ENCODE data around the gene PLCB2.
A peak's percentile ranks its signal among the peaks of the same experiment; 100 is the strongest.

PLCB2 gene

GRCh38 chr15:40328751-40329150, 21.0 kb upstream of the PLCB2 start:
- ChIA-PET POLR2A (interaction anchor here (0.8 kb wide), 1 partner anchor 9 kb away, joined by 3 read pairs; no protein-coding TSS in a partner anchor), CTCF (interaction anchor here (0.6 to 5.5 kb wide), 8 partner anchors 10 to 128 kb away, joined by 3 to 82 read pairs (median 4); no protein-coding TSS in a partner anchor)
- H3K27ac ChIP-seq (ENCODE audit: extremely low read depth, low read depth, low read length) = no peak overlapping the region
- no peak overlapping the region for H3K4me3 ChIP-seq (ENCODE audit: low read depth, low read length)
- TF ChIP-seq ZIC2 (tag by site-specific recombination; IDR thresholded peaks at IDR 0.05) (0 out of 2 replicates have a peak, but pooled peaks have one; percentile 7), OSR2 (tag by site-specific recombination; IDR thresholded peaks at IDR 0.05) (peak; percentile 28; the same call in 1 of the 2 replicates), ZNF292 (tag by site-specific recombination; IDR thresholded peaks at IDR 0.05; ENCODE audit: borderline replicate concordance, low read depth) (no peak)
- H3K36me3 ChIP-seq (ENCODE audit: control insufficient read depth in 2 of 2, insufficient read depth in 1 of 2, low read length in 2 of 2) = peaks cover 0 to 10% of the 10 kb centered on the region in 2 experiments; a peak in 1 of 3 replicates
- no peaks in the 10 kb centered on the region for H3K9me3 ChIP-seq (ENCODE audit: control insufficient read depth, insufficient read depth, low read depth, low read length)
- 0 out of 2 replicates have a peak, but pooled peaks cover 3% of the 10 kb centered on the region for H3K4me1 ChIP-seq (ENCODE audit: control insufficient read depth, insufficient read depth, low read length)

GRCh38 chr15:40328176-40328575, 20.4 kb upstream of the PLCB2 start:
- no peak overlapping the region for H3K27ac ChIP-seq (ENCODE audit: extremely low read depth, low read depth, low read length)
- TF ChIP-seq ZNF239 (tag by site-specific recombination; IDR thresholded peaks at IDR 0.05) (no peak), ZBTB44 (tag by site-specific recombination; IDR thresholded peaks at IDR 0.05) (no peak), ZNF660 (tag by site-specific recombination; IDR thresholded peaks at IDR 0.05) (no peak), ZNF514 (tag by site-specific recombination; IDR thresholded peaks at IDR 0.05) (no peak)
- ChIA-PET CTCF (interaction anchor here (0.6 to 5.5 kb wide), 8 partner anchors 10 to 128 kb away, joined by 3 to 82 read pairs (median 4); no protein-coding TSS in a partner anchor), POLR2A (interaction anchor here (0.5 kb wide), 1 partner anchor 232 kb away, joined by 3 read pairs; no protein-coding TSS in a partner anchor)
- H3K4me3 ChIP-seq (ENCODE audit: low read depth, low read length) = no peak overlapping the region
- H3K36me3 ChIP-seq (ENCODE audit: control insufficient read depth in 2 of 2, insufficient read depth in 1 of 2, low read length in 2 of 2) = peaks cover 0 to 10% of the 10 kb centered on the region in 2 experiments; a peak in 1 of 3 replicates
- H3K9me3 ChIP-seq (ENCODE audit: control insufficient read depth, insufficient read depth, low read depth, low read length) = no peaks in the 10 kb centered on the region
- 0 out of 2 replicates have a peak, but pooled peaks cover 3% of the 10 kb centered on the region for H3K4me1 ChIP-seq (ENCODE audit: control insufficient read depth, insufficient read depth, low read length)

GRCh38 chr15:40327457-40327856, 19.7 kb upstream of the PLCB2 start:
- CTCF ChIA-PET = interaction anchor here (1.4 to 5.5 kb wide), 6 partner anchors 11 to 110 kb away, joined by 3 to 82 read pairs (median 6); no protein-coding TSS in a partner anchor
- POLR2A ChIA-PET = interaction anchor here (0.5 to 1.4 kb wide), 2 partner anchors 10 to 231 kb away, joined by 3 to 4 read pairs; no protein-coding TSS in a partner anchor
- H3K27ac ChIP-seq (ENCODE audit: extremely low read depth, low read depth, low read length) = no peak overlapping the region
- peaks cover 5% of the 10 kb centered on the region; the same call in 1 of the 2 replicates for H3K4me1 ChIP-seq (ENCODE audit: control insufficient read depth, insufficient read depth, low read length)
- peak; percentile 43 for TF ChIP-seq PRDM10 (tag by site-specific recombination; IDR thresholded peaks at IDR 0.05)
- TF ChIP-seq ZIC2 (tag by site-specific recombination; IDR thresholded peaks at IDR 0.05) = 0 out of 2 replicates have a peak, but pooled peaks have one; percentile 6
- no peak for TF ChIP-seq ZNF600 (tag by site-specific recombination; IDR thresholded peaks at IDR 0.05)
- H3K4me3 ChIP-seq (ENCODE audit: low read depth, low read length) = no peak overlapping the region
- H3K9me3 ChIP-seq (ENCODE audit: control insufficient read depth, insufficient read depth, low read depth, low read length) = no peaks in the 10 kb centered on the region
- H3K36me3 ChIP-seq (ENCODE audit: control insufficient read depth in 2 of 2, insufficient read depth in 1 of 2, low read length in 2 of 2) = peaks cover 0 to 10% of the 10 kb centered on the region in 2 experiments; a peak in 1 of 3 replicates

GRCh38 chr15:40325700-40326099, 18.0 kb upstream of the PLCB2 start:
- H3K9me3 ChIP-seq (ENCODE audit: control insufficient read depth, insufficient read depth, low read depth, low read length) = no peaks in the 10 kb centered on the region
- POLR2A ChIA-PET = interaction anchor here (1.0 kb wide), 1 partner anchor 9 kb away, joined by 4 read pairs; no protein-coding TSS in a partner anchor
- no peak overlapping the region for H3K4me3 ChIP-seq (ENCODE audit: low read depth, low read length)
- H3K4me1 ChIP-seq (ENCODE audit: control insufficient read depth, insufficient read depth, low read length) = peaks cover 13% of the 10 kb centered on the region; the same call in 1 of the 2 replicates
- CTCF ChIA-PET = interaction anchor here (1.0 to 5.5 kb wide), 5 partner anchors 13 to 221 kb away, joined by 3 to 82 read pairs (median 4); no protein-coding TSS in a partner anchor
- H3K27ac ChIP-seq (ENCODE audit: extremely low read depth, low read depth, low read length) = no peak overlapping the region
- peaks cover 0 to 10% of the 10 kb centered on the region in 2 experiments; a peak in 1 of 3 replicates for H3K36me3 ChIP-seq (ENCODE audit: control insufficient read depth in 2 of 2, insufficient read depth in 1 of 2, low read length in 2 of 2)
- no peak for TF ChIP-seq ZNF623 (tag by site-specific recombination; IDR thresholded peaks at IDR 0.05)
- no peak for TF ChIP-seq ZBTB11 (tag by site-specific recombination; conservative IDR thresholded peaks at IDR 0.05; ENCODE audit: low read depth)
- no peak for TF ChIP-seq ZNF311 (tag by site-specific recombination; IDR thresholded peaks at IDR 0.05; ENCODE audit: borderline replicate concordance)
- no peak for TF ChIP-seq ZNF16 (tag by site-specific recombination; IDR thresholded peaks at IDR 0.05; ENCODE audit: low read depth)
- no peak for TF ChIP-seq ZNF324 (tag by site-specific recombination; IDR thresholded peaks at IDR 0.05)
- no peak for TF ChIP-seq ZNF174 (tag by site-specific recombination; IDR thresholded peaks at IDR 0.05)
- TF ChIP-seq KLF16 (tag by site-specific recombination; IDR thresholded peaks at IDR 0.05) = no peak
